Brain microvascular endothelial cell (primary cell): ENCODE data around the gene DDX17.
A peak's percentile ranks its signal among the peaks of the same experiment; 100 is the strongest.

Experiments used
- DNase-seq: peaks from one replicate; pipeline ENCODE4 v3.0.0-alpha.2; 2020
- H3K27ac ChIP-seq: fragments of 250-450 bp; sonication (Bioruptor Pico); 2 replicates; pipeline ENCODE4 v1.5.1; 2020; ENCODE audit warnings: mild to moderate bottlenecking, moderate library complexity
- H3K27me3 ChIP-seq: fragments of 250-450 bp; sonication (Bioruptor Pico); replicated peaks from 2 replicates; pipeline ENCODE4 v1.5.1; 2020; ENCODE audit warnings: mild to moderate bottlenecking
- H3K36me3 ChIP-seq: fragments of 250-450 bp; sonication (Bioruptor Pico); replicated peaks from 2 replicates; pipeline ENCODE4 v1.5.1; 2020; ENCODE audit warnings: mild to moderate bottlenecking
- H3K4me3 ChIP-seq: 2 replicates; pipeline ENCODE4 v1.5.1; 2011; ENCODE audit warnings: low read depth, mild to moderate bottlenecking, control low read depth, low read length, moderate library complexity
- in situ Hi-C: cut with HindIII; loops from 2 replicates; pipeline ENCODE4 v1.10.0; 2017; ENCODE audit warnings: low sequenced_read_pairs, low pct_ligation_motif_present
- TF ChIP-seq, protein P1 (sequence below): IDR thresholded peaks from 2 replicates; pipeline ENCODE4 v1.5.1; 2011; ENCODE audit warnings: low read depth, mild to moderate bottlenecking, moderate library complexity, low read length, control low read depth, inconsistent platforms; ENCODE audit errors: missing control alignments

The DDX17 gene

DNA sequence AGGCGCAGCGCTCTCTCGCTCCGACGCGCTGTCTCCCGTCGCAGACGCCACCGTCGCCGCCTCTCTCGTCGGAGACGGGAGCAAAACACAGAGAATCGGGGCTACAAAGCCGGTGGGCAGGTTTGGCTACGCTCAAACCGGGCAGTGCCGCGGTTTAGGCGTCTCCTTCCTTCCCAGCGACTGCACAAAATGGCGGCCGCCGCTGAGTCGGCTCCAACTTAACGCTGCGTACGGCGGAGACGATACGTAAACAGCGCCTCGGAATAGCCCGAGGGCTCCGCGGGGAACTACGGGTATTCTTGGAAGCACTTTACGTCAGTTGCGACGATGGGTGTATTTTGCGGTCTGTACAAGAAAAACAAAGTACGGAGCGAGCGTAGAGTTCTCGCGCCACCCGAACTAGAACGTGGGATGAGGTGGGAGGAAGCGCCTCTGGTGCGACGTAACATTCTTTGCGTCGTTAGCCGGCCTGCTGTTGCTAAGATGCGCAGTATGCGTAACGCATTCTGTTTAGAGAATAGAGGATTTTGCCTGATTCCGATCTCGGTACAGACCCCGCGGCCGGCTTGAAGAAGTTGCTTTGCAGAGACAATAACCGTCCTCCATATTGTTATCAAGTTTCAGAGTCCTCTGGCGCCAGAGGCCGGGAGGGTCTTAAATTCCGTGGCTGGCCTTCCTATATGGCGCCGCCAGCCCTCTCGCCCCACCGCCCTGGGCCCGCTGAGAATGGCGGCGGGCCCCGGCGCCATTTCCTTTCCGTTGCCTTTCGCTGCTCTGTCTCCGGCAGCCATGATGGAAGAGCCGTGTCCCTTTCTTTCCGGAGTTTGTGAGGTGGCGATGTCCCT lies at the start of gene DDX17:
Gene DDX17, minus strand, starts transcription at position 194 of the 845 bp plus-strand sequence.
- Histone ChIP-seq H3K27ac (peak within 1 kb of the TSS; percentile 100), H3K27me3 (no peaks in the 10 kb centered on the region), H3K4me3 (peak within 1 kb of the TSS; percentile 89), H3K36me3 (peaks cover 18% of the 10 kb centered on the region)
- in situ Hi-C loops, result no loop called here
- TF ChIP-seq, protein P1, sequence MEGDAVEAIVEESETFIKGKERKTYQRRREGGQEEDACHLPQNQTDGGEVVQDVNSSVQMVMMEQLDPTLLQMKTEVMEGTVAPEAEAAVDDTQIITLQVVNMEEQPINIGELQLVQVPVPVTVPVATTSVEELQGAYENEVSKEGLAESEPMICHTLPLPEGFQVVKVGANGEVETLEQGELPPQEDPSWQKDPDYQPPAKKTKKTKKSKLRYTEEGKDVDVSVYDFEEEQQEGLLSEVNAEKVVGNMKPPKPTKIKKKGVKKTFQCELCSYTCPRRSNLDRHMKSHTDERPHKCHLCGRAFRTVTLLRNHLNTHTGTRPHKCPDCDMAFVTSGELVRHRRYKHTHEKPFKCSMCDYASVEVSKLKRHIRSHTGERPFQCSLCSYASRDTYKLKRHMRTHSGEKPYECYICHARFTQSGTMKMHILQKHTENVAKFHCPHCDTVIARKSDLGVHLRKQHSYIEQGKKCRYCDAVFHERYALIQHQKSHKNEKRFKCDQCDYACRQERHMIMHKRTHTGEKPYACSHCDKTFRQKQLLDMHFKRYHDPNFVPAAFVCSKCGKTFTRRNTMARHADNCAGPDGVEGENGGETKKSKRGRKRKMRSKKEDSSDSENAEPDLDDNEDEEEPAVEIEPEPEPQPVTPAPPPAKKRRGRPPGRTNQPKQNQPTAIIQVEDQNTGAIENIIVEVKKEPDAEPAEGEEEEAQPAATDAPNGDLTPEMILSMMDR, result no peak
- DNase-seq, result peak; percentile 89

DNA sequence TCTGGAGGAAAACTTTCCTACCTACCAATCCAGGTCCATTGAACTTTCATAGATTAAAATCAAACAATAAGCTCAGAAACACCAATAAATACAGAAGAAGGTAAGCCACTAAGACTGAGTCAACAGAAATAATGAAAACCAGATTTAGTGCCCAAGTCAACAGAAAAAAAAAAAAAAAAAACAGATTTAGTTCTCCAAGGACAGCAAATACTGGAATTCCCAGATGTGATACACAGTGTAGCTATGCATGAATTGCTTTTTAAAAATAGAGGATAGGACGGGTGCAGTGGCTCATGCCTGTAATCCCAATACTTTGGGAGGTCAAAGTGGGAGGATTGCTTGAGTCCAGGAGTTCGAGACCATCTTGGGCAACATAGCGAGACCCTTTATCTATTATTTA lies 48.2 kb upstream of the DDX17 start:
- H3K36me3 ChIP-seq, result no peaks in the 10 kb centered on the region

DNA sequence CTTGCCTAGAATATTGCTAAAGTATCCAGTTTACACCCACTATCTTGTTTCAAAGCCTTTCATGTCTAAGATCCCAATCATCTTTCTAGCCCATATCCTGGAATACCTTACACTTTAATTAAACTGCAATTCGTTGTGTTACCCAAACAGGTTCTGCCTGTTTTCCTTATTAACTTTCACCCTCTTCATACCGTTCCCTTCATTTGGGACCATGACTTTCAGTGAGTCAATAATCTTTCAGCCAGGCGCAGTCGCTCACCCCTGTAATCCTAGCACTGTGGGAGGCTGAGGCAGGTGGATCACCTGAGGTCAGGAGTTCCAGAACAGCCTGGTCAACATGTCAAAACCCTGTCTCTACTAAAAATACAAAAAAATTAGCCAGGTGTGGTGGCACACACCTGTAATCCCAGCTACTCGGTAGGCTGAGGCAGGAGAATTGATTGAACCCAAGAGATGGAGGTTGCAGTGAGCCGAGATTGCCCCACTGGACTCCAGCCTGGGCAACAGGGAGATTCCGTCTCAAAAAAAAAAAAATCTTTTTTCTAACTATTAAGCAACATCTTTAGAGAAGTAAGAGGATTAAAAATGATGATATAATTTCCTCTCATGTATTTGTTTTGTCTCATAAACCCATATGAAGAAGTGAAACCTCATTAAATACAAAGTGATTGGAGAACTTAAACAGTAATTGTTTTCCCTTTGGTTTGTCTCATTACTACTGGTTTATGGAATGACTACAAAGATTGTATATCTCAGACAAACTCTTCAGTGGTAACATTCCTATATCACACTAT lies 43.2 kb upstream of the DDX17 start:
- H3K36me3 ChIP-seq, result no peaks in the 10 kb centered on the region
- in situ Hi-C loops, result no loop called here
- no peak overlapping the region for H3K4me3 ChIP-seq
- TF ChIP-seq, protein P1, result no peak
- no peaks in the 10 kb centered on the region for H3K27me3 ChIP-seq
- no peak for DNase-seq
- no peak overlapping the region for H3K27ac ChIP-seq

More for the DNA sequence above, 48.2 kb upstream of the DDX17 start:
- Histone ChIP-seq H3K27ac (no peak overlapping the region), H3K4me3 (no peak overlapping the region), H3K27me3 (no peaks in the 10 kb centered on the region)
- in situ Hi-C loops, result no loop called here
- DNase-seq, result no peak
- TF ChIP-seq, protein P1, result no peak

DNA sequence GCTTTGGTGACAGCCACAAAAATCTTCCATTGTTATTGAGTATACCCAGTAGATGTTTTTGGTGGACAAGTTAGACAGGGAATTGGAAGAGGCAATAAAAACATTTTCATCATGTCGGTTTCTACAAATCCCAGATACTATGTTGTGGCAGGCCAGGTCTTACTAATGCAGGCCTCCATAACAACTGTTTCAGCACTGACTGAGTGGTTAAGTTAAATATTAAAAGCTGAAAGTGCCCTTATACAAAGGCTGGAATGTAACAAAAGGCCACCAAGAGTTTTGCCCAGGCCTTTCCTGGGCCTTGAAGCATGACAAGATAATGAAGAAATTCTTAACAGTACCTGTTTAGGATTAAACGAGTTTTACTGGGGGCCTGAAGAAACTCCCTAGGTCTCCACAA lies 34.6 kb upstream of the DDX17 start:
- Histone ChIP-seq H3K36me3 (no peaks in the 10 kb centered on the region), H3K4me3 (no peak overlapping the region), H3K27ac (no peak overlapping the region), H3K27me3 (no peaks in the 10 kb centered on the region)
- in situ Hi-C loops, result no loop called here
- DNase-seq, result no peak
- TF ChIP-seq, protein P1, result no peak

- Histone ChIP-seq H3K27ac (no peak overlapping the region), H3K36me3 (no peaks in the 10 kb centered on the region), H3K4me3 (no peak overlapping the region), H3K27me3 (no peaks in the 10 kb centered on the region)
- no peak for DNase-seq
- in situ Hi-C loops, result no loop called here
- TF ChIP-seq, protein P1, result no peak
Measured at GRCh38 chr22:38531251-38531938, 25.3 kb upstream of the DDX17 start.
